RPMI8226 (cell line): Measurements from ENCODE around the gene NUP153.
A peak's percentile ranks its signal among the peaks of the same experiment; 100 is the strongest.

Experiments used
- DNase-seq: peaks from one replicate; pipeline ENCODE4 v3.0.0-alpha.2; 2015

The NUP153 gene

GRCh38 chr6:17656092-17656491 lies 50.6 kb downstream of the NUP153 start:
- DNase-seq, result peak; percentile 29

- no peak for DNase-seq
Observed at GRCh38 chr6:17653198-17653882, 53.4 kb downstream of the NUP153 start.

DNA sequence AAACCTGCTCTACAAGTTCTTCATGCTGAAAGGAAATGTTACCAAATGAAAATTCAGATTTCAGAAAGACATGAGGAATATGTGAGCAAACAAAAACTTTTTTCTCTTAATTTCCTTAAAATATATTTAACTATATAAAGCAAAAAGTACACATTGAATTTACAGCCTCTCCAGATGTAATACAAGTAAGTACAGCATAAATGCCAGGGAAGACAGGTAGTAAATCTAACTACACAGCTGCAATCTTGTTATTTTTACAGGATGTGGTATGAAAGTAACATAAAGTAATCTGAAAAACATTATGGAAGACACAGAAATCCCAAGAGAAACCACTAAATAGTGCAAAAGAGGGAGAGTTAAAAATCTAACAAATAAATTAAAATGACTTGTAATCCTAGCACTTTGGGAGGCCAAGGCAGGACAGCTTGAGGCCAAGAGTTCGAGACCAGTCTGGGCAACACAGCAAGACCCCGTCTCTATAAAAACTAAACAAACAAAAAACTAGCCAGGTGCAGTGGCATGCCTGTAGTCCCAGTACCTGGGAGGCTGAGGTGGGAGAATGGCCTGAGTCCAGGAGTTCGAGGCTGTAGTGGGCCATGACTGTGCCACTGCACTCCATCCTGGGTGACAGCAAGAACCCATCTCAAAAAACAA lies 55.9 kb downstream of the NUP153 start:
- no peak for DNase-seq

DNA sequence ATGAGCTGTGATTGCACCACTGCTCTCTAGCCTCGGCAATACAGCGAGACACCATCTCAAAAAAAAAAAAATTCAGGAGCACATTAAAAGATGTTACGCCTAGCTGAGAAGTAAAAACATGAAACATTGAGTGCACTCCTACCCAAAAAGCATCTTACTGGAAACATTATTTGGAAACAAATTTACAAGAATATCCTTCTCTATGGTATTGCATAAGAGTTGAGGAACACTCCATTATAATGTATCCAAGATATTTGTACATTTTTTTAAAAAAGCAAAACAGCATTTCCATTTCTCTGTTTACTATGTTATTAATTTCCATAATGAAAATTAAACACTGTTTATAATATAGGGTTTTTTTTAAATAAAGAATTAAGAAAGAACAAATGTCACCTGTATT lies 58.0 kb downstream of the NUP153 start:
- no peak for DNase-seq

- no peak for DNase-seq
Observed at GRCh38 chr6:17640477-17640917, 66.2 kb downstream of the NUP153 start.

- DNase-seq, result no peak
Observed at GRCh38 chr6:17638212-17638715, 68.5 kb downstream of the NUP153 start.

- DNase-seq, result no peak
Observed at GRCh38 chr6:17635568-17635967, 71.2 kb downstream of the NUP153 start.

- no peak for DNase-seq
Observed at GRCh38 chr6:17633465-17634188, 73.1 kb downstream of the NUP153 start.

DNA sequence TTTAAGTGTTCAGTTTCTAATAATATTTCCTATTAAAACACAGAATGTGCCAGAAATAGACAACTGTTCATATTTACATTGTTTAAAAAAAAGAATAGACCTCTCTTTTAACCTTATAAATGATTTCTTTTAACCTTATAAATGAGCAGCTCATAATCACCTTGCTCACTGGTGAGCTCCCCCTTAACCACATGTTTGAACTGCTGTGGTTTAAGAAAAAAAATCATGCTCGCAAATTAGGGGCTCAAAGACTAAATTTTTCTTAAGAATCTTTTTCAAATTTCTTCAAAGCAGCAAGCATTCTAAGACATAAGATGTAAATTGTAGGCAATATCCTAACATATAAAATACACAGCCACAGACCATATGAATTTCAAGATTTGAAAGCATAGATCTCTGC lies 73.8 kb downstream of the NUP153 start:
- DNase-seq, result no peak

GRCh38 chr6:17630511-17631073 lies 76.1 kb downstream of the NUP153 start:
- DNase-seq, result no peak

DNA sequence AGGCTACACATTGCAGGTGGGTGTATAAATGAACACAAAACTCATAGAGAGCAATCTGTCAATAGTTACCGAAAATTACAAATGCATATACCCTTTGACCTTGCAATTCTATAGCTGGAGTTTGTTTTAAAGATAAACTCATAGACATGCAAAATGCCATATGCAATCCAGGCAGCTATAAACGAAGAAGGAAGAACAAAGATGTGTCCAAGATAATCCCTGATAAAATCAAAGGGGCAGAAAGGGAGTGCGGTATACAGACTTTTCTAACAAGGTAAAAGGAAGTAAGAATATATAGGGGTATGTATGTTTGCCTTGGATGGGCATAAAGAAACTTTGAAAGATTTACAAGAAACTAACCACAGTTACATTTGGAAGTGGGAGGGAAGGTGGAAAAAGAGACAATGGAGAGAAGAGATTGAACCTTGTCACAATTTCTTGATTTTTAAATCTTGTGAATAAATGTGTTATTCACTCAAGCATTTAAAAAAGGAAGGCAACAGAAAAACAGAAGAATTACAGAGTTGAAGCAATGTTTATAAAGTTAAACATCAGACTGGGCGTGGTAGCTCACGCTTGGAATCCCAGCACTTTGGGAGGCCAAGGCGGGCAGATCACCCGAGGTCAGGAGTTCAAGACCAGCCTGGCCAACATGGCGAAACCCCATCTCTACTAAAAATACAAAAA lies 76.8 kb downstream of the NUP153 start:
- DNase-seq, result no peak

GRCh38 chr6:17628873-17629272 lies 77.9 kb downstream of the NUP153 start:
- DNase-seq, result peak; percentile 69

- no peak for DNase-seq
Observed at GRCh38 chr6:17624396-17624795, 82.3 kb downstream of the NUP153 start.

GRCh38 chr6:17622144-17622543 lies 84.6 kb downstream of the NUP153 start:
- no peak for DNase-seq

DNA sequence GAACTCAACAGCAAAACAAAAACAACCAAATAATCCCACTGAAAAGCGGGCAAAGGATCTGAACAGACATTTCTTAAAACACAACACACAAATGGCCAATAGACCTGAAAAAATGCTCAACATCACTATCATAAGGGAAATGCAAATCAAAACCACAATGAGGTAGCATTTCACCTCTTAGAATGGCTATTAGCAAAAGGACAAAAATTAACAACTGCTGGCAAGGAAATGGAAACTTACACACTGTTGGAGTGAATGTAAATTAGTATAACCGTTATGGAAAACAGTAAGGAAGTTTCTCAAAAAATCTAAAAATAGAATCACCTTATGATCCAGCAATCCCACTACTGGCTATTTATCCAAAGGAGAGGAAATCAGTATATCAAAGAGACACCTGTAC lies 85.7 kb downstream of the NUP153 start:
- DNase-seq, result no peak

GRCh38 chr6:17615794-17616193 lies 90.9 kb downstream of the NUP153 start:
- no peak for DNase-seq

- DNase-seq, result no peak
Observed at GRCh38 chr6:17612048-17612447, 94.7 kb downstream of the NUP153 start.

- no peak for DNase-seq
Observed at GRCh38 chr6:17610835-17611234, 95.9 kb downstream of the NUP153 start.

DNA sequence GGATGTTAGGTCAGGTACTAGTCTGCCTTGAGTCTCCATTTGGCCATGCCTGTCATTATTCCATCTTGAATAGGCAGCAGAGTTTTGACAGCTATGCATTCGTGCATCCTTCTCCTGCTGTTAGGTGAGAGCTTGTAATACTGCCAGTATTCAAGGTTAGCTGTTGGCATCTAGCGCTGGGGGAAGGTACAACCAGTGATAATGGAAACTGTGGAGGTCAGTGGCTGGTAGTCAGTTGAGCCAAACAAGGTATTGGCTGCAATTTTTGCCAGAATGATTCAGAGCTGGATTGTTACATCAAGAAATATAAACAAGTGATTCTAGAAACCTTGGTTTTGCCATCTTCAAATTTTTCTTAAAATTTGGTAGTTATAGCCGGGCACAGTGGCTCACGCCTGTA lies 100.1 kb downstream of the NUP153 start:
- DNase-seq, result no peak

DNA sequence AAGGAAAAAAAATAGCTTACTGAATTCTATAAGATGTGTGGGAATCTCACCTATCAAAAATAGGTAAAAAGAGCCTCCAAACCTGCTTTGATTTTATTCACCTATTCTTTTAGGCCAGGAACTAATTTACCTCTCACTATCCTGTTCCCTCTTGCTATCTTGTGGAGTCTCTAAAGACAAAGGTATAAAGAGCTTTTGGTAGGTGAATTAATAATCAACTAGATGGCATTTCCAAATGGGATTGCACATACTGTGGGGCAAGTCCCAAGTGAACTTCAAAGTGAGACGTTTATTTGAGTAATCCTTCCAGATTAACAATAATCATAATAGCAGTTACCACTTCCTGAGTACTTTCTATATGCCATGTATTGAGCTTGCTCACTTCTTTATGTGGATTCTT lies 103.8 kb downstream of the NUP153 start:
- DNase-seq, result no peak

DNA sequence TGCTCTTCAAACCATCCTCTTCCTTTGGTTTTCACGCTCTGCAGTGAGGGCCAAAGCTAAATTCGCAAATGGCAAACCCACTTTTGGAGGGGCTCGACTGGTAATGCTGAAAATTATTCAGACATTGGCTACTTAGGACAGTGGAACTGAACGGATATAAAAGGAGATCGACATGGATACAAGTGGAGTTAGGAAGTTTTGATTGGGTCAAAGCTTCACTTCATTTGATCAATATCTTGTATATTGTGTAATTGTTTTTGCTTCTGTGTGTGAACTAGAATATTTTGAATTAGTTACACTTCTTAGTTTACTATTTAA lies 105.4 kb downstream of the NUP153 start:
- no peak for DNase-seq

GRCh38 chr6:17600527-17601385 lies 106.0 kb downstream of the NUP153 start:
- peak; percentile 75 for DNase-seq
